HL-60/S4 treated with retinoic acid at 250 ng/mL for 4 days and 3 days (cell line): ENCODE measurements around the gene AKAP8L.
"Not testable (repeated sequence)": the region's sequence is repeated elsewhere in the genome, so short reads cannot be mapped to it uniquely, and the experiment has no call there.

ENCODE experiments used
- in situ Hi-C: fragments of 300-500 bp; cut with MboI; formaldehyde crosslinking; loops from 2 replicates; pipeline ENCODE4 v1.7.0; 2022; ENCODE audit warnings: low sequenced_read_pairs

AKAP8L gene

DNA sequence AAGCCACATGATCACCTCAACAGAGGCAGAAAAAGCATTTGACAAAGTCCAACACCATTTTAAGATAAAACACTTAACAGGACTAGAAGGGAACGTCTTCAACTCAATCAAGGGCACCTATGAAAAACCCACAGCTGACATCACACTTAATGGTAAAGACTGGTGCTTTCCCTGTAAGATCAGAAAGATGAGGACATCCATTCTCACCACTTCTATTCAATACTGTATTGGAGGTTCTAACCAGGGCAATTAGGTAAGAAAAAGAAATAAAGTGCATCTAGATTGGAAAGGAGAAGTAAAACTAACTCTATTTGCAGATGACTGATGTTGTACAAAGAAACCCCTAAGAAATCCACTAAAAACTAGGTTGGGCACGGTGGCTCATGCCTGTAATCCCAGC is 28.0 kb downstream of the AKAP8L start:
- in situ Hi-C loops = no loop called here

DNA sequence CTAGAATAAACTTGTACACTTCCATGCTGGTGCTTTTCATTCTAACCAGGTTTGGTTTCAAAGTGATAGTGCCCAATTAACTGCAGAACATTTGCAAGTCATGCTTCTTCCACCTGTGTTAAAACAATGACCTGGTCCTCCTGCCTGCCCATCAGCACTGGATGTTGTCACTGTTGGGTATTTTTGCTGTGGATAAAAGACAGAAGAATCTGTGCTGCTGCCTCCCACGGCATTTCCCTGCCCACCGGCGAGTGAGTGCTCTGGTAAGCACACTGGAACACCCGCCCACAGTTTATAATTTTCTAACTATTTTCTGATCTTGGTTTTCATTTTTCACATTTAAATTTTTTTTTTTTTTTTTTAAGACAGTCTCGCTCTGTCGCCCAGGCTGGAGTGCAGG is 36.9 kb downstream of the AKAP8L start:
- in situ Hi-C loops = no loop called here

GRCh38 chr19:15381429-15381828 is 37.4 kb downstream of the AKAP8L start:
- in situ Hi-C loops = no loop called here

- in situ Hi-C loops = no loop called here
Observed at GRCh38 chr19:15379999-15380647, 38.7 kb downstream of the AKAP8L start.

GRCh38 chr19:15379083-15379998 is 39.4 kb downstream of the AKAP8L start, which contains the start of gene AKAP8:
TSS of gene AKAP8 (minus strand) at chr19:15379787. CDS start at chr19:15379731, 56 bp downstream.
- in situ Hi-C loops = no loop called here

DNA sequence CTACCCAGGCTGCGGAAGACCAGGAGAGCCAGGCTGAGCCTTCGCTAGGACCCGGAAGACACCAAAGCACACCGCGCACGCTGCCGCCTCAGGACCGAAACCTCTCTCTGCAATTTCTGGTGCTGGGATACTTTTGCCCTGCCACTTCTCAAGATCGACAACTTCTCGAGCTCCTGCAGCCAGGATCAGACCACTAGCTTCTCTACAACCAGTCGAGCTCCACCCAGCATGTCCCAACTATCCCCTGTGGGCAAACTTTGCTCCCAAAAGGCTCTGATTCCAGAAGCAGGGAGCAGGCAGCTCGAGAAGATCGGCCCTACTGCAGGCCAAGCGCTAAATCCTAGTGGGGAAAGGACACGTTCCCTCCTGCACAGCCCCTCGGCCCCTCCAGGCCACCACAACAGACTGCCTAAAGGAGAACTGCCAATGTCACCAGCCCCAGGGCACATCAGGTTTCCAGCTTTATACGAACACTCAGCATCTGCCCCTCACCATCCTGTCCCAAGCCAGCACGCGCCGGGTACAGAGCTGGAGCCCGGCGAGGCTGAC is 40.2 kb downstream of the AKAP8L start:
- in situ Hi-C loops = no loop called here

DNA sequence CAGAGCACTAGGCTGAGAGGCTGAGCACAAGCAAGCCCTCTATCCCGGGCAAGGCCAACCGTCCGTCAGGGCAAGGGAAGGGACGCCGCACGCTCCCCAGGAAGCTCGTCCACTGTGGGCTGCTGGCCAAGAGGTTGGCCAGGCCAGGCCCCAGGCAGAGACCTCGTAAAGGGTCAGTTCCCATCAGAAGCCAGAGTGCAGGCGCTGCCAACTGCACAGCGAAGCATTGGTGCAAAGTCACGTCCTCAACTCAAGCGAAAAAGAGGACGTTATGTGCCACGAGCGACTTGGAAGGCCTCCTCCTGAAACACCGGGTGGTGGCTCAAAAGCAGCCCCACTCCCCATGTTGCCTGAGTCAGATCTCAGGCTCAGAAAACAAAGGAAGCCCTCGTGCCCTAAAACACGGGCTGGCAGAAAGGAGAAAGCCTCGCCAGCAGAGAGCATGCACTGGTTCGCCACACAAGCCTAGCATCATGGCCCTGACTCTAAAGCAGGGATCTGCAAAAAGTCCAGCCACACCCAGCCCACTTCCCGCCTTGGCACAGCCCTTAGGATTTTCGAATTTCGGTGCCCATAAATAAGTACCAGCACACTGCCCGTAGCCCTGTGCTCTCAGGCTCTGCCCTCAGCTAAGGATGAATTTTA is 43.9 kb downstream of the AKAP8L start:
- in situ Hi-C loops = no loop called here

GRCh38 chr19:15374105-15374651 is 44.6 kb downstream of the AKAP8L start:
- in situ Hi-C loops = no loop called here

DNA sequence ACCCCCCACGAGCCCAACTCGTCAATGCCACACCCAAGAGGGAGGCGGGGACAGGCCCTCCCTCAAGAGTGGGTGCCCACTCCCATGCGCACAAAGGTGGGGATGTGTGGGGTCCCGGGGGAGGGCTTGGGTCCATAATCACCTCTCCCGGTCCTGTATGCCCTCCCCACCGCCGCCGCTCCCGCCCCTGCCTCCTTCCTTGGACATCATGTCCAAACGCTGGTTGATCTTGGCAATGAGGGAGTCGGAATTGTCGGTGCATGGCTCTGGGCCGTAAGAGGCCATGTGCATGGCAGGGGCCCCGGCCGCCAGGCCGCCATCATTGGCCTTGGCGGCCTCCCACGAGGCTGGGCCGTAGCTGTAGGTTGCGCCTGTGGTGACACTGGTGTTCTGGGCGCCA is 45.1 kb downstream of the AKAP8L start:
- in situ Hi-C loops = no loop called here

DNA sequence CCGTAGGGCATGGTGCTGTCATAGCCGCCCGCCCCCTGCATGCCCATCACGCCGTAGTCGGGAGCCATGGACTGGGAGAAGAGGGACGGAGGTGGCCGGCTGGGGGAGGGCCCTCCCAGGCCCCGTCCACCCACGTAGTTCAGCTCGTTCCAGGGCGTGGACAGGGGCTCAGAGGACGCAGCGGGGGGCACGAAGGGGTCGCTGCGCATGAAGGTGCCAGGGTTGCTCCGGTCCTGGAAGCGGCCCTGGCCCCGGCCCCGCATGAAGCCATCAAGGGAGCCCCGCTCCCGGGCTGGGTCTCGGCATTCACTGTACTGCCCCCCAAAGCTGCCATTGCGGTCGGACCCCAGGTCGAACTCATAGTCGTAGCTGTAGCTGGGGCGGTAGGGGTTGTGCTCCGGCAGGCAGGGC is 45.9 kb downstream of the AKAP8L start:
- in situ Hi-C loops = no loop called here

- in situ Hi-C loops = no loop called here
Observed at GRCh38 chr19:15372470-15372869, 46.3 kb downstream of the AKAP8L start.

- in situ Hi-C loops = no loop called here
Observed at GRCh38 chr19:15371786-15372380, 46.9 kb downstream of the AKAP8L start.

DNA sequence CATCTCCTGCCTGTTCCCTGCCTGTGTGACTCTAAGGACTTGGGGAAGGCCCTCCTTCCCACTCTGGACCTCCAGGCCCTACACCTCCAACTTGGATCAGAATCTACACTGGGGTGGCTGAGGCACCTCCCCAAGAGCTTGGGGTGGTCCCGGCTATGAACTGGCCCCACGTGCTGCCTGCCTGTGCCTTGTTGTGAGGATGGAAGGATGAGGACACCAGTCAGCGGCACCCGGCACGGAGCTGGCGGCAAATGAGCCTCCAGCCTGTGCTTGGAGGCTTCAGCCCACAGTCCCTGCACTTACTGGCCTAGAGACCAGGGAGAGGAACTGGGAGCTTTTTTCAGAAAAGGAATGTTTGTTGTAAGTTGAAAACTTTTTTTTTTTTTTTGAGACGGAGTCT is 47.7 kb downstream of the AKAP8L start:
- in situ Hi-C loops = no loop called here

GRCh38 chr19:15369594-15369891 is 49.2 kb downstream of the AKAP8L start:
- in situ Hi-C loops = no loop called here

GRCh38 chr19:15368798-15369593 is 49.8 kb downstream of the AKAP8L start:
- in situ Hi-C loops = no loop called here

DNA sequence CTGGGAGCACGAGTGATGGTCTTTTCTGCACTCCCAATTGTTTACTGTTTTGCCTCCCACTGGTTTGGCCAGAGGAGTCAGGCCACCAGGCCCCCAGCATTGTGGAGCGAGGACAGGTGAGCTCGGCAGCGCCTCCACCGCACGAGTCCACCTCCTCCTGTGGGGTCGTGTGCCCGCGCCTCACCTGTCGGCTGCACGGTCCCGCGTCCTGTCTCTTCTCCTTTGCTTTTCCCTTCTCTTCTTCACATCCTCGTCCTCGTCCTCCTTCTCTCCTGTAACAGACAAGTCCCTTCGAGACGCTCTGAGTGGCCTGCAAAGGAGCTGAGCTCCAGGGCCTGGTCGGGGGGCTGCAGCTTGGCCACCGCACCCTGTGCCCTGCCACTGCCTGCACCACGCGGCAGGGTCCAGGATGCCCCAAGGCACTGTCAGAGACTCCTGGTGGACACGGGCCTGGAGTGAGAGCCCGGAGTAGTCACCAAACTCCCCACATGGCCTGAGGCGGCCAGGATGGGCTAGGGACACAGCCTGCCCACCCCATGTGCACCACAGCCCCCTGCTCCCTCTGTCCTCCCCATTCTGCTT is 50.6 kb downstream of the AKAP8L start:
- in situ Hi-C loops = no loop called here

DNA sequence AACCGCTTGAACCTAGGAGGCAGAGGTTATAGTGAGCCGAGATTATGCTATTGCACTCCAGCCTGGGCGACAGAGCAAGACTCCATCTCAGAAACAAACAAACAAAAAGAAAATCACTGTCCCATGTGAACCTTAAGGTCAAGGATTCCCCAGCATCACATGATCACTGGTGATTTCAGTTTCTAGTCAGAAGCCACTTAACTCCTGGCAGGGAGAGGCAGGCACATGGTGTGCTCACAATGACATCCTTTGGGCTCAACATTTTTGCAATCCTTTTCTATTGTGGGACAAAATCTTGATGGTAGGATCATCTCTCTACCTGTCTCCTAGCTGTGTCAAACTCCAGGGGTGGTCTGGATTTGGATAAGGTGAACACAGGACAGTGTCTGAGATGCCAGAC is 51.3 kb downstream of the AKAP8L start:
- in situ Hi-C loops = no loop called here

DNA sequence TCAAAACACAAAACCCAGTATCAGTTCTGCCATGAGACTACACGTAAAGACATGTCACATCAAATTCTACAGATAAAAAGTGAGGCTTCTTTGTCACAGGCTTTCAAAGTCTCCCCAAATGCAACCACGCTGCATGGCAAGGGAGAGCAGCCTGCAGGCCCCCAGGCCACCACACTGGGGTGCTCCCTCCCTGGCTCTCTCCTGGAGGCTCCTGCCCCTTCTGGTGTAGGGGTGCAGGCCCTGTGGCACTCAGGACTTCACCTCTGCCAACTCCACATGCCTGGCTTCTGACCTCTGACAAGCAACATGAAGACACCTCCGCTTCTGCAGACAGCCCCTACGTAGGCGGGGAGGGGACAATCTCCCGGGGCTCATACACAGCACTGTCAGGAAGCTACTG is 53.5 kb downstream of the AKAP8L start:
- in situ Hi-C loops = no loop called here

DNA sequence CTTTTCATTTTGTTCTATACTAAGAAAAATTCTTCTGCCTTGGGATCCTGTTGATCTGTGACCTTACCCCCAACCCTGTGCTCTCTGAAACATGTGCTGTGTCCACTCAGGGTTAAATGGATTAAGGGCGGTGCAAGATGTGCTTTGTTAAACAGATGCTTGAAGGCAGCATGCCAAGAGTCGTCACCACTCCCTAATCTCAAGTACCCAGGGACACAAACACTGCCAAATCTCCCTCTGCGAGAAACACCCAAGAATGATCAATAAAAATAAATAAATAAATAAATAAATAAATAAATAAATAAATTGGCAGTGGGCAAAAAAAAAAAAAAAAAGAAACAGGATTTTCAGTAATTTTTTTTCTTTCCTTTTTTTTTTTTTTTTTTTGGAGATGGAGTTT is 55.0 kb downstream of the AKAP8L start:
- in situ Hi-C loops = not testable (repeated sequence)

DNA sequence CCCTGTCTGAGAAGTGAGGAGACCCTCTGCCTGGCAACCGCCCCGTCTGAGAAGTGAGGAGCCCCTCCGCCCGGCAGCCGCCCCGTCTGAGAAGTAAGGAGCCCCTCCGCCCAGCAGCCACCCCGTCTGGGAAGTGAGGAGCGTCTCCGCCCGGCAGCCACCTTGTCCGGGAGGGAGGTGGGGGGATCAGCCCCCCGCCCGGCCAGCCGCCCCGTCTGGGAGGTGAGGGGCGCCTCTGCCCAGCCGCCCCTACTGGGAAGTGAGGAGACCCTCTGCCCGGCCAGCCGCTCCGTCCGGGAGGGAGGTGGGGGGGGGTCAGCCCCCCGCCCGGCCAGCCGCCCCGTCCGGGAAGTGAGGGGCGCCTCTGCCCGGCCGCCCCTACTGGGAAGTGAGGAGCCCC is 55.7 kb downstream of the AKAP8L start:
- in situ Hi-C loops = not testable (repeated sequence)
